Measurements from ENCODE around the gene KNG1.
"Not testable (repeated sequence)": the region's sequence is repeated elsewhere in the genome, so short reads cannot be mapped to it uniquely, and the experiment has no call there.

Gene KNG1
- 0 to 0.54 (median 0) reads per million in 4 experiments for total RNA-seq

GRCh38 chr3:186717039-186717457 lies at the start of gene KNG1:
TSS of gene KNG1 (plus strand) at chr3:186717359. CDS start at chr3:186717543, 184 bp downstream.
- DNase-seq: no peak

- DNase-seq: no peak
Measured at GRCh38 chr3:186668426-186668825, 48.7 kb upstream of the KNG1 start.

GRCh38 chr3:186669378-186670084 lies 47.6 kb upstream of the KNG1 start:
- no peak for DNase-seq

GRCh38 chr3:186670155-186670554 lies 47.0 kb upstream of the KNG1 start:
- DNase-seq: no peak

GRCh38 chr3:186671051-186671450 lies 46.1 kb upstream of the KNG1 start:
- DNase-seq: no peak

GRCh38 chr3:186678604-186679003 lies 38.6 kb upstream of the KNG1 start:
- DNase-seq: no peak

- no peak for DNase-seq
Measured at GRCh38 chr3:186679151-186679550, 38.0 kb upstream of the KNG1 start.

GRCh38 chr3:186680869-186681268 lies 36.3 kb upstream of the KNG1 start:
- DNase-seq: no peak

GRCh38 chr3:186682812-186683211 lies 34.3 kb upstream of the KNG1 start:
- no peak for DNase-seq

GRCh38 chr3:186683979-186684378 lies 33.2 kb upstream of the KNG1 start:
- DNase-seq: no peak

- not testable (repeated sequence) for DNase-seq
Measured at GRCh38 chr3:186686475-186686874, 30.7 kb upstream of the KNG1 start.

GRCh38 chr3:186687120-186687651 lies 30.0 kb upstream of the KNG1 start:
- no peak for DNase-seq

GRCh38 chr3:186690304-186690703 lies 26.9 kb upstream of the KNG1 start:
- not testable (repeated sequence) for DNase-seq

GRCh38 chr3:186691676-186692075 lies 25.5 kb upstream of the KNG1 start:
- no peak for DNase-seq

GRCh38 chr3:186693843-186694242 lies 23.3 kb upstream of the KNG1 start:
- no peak for DNase-seq

GRCh38 chr3:186694288-186695032 lies 22.7 kb upstream of the KNG1 start:
- no peak for DNase-seq

GRCh38 chr3:186696522-186696921 lies 20.6 kb upstream of the KNG1 start:
- no peak for DNase-seq

- DNase-seq: no peak
Measured at GRCh38 chr3:186697510-186697909, 19.6 kb upstream of the KNG1 start.

GRCh38 chr3:186700267-186700666 lies 16.9 kb upstream of the KNG1 start:
- DNase-seq: no peak

- DNase-seq: not testable (repeated sequence)
Measured at GRCh38 chr3:186702451-186702850, 14.7 kb upstream of the KNG1 start.

- no peak for DNase-seq
Measured at GRCh38 chr3:186705882-186706780, 11.0 kb upstream of the KNG1 start.

GRCh38 chr3:186708983-186709679 lies 8.0 kb upstream of the KNG1 start:
- no peak for DNase-seq
